NCI-H748 treated with DMSO at 0.1 percent for 48 hours (cell line): ENCODE data around the gene LRRTM4.
"Not testable (repeated sequence)": the region's sequence is repeated elsewhere in the genome, so short reads cannot be mapped to it uniquely, and the experiment has no call there.

Experiments used
- DNase-seq: peaks from one replicate; lab custom pipeline; 2025; lab: John Stamatoyannopoulos, UW

LRRTM4 gene

DNA sequence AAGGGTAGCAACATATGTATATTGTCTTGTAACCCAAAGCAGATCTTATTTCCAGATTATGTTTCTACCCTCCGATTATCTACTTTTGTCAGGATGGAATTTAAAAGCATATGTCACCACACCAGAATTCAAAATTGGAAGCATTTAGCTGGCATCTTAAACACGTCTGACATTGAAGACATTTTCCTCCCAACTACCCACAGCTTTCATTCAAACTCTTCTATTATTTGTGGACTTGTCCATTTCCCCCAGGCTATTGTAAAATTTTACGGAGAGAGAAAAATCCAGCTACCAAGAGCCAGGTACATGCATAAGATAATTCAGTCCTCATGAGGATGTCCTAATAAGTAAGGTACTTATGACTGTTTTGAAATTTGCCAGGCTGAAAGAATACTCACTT, 659.3 kb downstream of the LRRTM4 start:
- no peak for DNase-seq

DNA sequence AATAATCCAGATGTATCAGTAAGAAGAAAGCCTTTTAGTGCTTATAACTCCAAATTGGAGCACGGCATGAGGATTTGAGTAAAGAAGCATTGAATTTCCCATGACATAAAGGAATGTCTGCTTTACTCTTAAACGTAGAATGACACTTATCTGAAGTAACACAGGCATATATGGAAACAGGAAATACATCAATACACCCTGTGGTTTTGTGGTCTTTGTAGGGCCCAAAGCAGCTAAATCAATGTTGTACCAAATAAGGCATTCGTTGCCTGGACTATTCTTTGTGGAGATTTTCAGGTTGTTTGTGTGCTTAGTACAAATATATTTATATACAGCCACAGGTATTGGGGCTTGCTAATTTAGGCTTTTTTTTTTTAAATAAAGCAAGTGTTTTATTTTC, 660.5 kb downstream of the LRRTM4 start:
- DNase-seq = no peak

DNA sequence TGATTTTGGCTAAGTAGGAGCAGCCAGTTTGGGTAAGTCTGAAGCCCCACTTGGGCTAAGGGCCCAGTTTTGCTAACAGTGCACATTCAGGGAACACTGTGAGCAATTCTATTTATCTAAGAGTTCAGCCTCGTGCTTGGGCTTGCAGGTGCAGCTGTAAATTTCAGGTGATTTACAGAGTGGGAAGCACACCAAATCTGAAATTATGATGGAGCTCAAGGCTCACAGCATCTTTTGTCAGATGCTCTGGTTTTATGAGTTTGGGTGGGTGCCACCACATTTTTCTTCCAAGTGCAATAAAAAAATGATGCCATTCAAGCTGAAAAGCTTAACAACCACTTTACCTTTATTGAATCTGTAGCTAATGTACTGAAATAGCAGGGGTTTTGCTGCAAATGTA, 671.2 kb downstream of the LRRTM4 start:
- DNase-seq = peak; percentile 19

DNA sequence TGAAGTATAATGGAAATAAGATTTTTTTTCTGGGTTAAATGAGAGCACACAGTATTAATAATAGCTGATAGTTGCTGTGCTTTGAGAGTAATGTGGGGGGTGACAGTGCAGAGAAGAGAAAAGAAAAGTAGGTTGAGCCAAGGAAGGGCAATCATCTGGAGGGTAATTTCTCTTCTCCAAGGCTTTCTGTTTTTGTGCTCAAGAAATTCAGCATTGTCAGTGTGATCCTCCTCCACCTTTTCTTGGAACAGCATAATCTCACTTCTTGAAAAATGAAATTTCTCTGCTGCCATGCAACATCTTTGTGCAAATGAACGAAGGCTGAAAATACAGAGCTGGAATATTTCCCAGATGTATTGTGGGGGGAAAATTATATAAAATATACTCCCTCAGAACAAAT, 673.1 kb downstream of the LRRTM4 start:
- DNase-seq = no peak

DNA sequence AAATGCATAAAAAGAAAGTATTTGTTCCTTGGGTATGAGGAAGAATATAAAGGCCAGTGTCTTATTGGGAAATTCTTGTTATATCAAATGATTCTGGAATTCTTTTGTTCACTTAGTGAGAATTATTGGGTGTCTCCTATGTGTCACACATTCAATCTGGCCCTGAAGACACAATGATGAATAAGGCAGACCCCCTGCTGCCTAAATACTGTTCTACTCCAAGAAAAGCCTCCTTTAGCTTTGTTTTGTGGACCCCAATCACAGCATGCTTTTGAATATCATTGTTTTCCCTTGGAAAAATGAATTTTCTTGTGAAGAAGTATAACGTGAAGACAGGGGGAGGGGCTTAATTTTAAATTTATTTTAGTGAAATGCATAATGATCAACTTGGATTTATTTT, 682.4 kb downstream of the LRRTM4 start:
- no peak for DNase-seq

DNA sequence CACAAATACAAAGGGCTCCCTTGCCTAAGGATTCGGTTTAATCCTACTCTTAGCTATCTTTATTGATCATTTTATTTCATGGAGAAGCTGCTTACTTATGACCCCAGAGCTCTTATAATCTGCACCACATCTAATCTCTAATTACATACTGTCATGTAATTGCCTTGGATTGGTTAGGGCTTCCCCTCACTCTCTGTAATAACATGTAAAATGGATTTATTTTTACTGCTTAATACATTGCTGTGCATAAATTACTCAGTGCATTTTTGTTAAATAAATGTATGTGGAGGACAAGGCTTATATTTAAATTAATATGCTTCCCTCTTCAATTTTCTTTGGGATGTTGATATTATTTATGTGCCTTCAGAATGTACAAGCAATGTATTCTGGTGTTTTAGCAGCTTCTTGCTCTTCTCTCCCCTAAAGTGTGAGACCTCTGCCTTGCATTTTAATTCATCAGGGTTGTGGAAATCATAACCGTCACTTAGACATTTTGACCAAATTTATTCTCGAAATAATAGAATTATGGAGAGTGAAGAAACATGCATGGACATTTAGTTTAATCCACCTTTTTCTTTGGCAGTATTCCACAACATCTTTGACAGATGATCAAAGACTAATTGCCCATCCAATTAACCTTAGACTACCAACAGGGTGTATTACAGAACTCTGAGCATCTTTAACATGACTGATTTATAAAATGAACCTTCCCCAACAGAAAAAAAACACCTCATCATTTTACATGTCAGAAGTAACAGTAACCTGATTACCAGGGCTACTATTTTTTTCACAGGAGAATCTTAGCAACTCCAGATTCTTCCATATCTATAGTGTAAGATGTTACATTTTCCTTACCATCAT, 692.6 kb downstream of the LRRTM4 start:
- DNase-seq = no peak

DNA sequence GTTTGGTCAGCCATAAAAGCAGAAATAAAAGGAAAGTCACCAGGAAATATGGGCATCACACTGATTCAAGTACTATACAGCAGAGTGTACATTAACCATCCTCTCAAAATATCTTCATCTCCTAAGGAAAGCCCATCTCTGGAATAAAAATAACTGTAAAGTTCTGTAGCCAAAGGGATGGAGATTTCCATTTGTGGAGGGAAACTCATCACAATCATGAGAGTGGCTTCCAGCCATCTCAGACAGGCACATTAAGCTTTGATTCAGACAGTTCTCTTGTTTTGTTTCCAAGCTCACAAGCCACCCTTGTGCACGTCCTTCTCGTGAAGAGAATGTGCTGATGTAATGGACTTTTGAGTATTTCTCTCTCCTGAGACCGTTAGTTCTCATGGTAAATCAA, 695.5 kb downstream of the LRRTM4 start:
- DNase-seq = no peak

DNA sequence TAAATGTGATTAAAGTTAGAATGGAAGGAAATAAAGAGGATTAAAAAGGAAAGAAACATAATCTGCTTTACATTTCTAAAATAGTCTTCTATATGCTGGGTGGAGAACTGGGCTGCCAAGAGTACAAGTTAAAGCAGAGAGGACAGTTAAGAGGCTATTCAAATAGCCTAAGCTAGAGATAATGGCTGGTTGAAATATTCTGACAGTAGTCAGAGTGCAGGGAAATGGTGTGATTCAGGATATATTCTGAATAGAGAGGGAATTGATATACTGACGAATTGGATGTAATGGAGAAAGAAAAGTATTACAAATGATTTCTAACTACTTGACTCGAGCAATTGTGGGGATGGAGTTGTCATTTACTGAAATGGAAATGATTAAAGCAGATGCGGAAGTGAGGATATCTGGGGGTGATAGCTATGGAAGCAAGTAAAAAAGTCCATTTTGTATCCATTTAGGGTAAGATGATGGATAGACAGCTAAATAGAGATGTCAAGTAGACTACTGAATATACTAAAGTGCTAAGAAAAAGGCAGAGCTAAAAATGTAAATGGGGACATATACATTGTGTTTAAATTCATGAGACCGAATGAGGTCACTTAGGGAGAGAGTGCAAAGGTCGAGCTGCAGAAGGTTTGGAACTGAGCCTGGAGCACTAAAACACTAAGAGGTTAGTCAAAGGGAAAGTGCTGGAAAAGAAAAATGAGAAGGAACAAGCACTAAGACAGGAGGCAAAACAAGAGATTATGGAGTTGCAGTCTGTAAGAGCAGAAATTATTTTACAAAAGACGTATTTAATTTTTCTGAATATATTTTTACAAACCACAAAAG, 696.8 kb downstream of the LRRTM4 start:
- DNase-seq = no peak

DNA sequence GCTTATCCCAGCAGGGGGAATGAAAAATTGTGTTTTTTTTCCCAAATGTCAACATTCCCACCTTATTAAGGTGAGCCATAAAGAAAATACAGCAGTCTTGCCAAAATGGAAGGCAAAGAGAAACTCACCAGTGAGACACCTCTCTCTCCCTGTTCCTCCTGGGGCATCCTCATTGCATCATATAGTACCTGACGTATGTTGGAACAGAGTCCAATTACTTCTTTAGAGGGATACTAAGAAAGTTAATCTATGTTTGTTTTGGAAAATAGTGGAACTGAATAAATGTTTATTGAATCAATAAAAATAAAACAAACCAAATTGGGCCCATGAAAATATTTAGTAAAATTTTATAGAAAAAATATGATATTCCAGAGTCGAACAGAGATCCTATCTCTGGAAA, 700.4 kb downstream of the LRRTM4 start:
- no peak for DNase-seq

DNA sequence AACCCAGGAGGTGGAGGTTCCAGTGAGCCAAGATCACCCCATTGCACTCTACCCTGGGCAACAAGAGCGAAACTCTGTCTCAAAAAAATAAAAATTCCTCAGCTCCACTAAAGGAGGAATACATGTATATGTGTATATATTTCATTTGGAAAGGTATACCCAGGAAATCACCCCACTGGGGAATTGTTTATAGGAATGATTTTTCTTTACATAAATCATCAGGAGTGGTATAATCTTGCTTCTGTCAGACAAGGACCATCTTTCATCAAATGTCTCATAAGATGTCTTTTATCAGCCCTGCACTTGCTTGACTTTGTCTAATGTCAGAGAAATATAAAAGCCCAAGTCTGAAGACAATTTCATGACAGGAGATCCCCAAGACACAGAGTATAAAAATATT, 709.1 kb downstream of the LRRTM4 start:
- DNase-seq = no peak

DNA sequence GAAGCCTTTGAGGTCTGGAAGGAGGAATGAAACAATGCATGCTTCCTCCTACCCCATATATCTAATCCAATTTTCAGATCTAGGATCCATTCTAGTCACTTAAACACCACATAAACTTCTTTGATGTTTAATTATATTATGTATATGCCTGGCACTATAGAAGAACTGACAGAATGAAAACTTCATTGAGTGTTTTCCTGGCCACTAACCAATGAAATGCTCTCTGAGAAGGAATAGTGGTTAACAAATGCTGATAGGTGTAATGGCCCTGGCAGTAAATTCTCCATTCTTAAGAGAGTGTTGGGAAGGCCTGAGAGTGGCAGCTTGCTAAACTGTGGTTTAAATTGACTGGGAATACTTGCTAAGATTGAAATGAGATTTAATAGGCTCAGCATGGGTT, 710.0 kb downstream of the LRRTM4 start:
- no peak for DNase-seq

DNA sequence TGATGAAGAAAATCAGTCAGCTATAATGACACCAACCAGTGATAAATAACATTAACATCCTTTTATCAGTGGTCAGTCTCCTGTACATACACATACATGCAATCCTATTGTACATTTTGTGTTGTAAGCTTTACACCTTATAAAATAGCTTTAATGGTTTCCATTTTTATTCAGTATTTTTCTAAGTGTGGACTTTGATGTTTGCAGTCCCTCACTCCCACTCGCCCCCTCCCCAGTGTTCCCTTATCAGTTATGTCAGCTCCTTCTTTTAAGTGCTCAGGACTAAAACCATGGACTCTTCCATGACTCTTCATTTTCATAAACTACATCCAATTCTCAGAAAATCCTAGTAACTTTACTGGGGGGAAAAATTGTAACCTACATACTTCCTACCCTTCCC, 713.0 kb downstream of the LRRTM4 start:
- no peak for DNase-seq

DNA sequence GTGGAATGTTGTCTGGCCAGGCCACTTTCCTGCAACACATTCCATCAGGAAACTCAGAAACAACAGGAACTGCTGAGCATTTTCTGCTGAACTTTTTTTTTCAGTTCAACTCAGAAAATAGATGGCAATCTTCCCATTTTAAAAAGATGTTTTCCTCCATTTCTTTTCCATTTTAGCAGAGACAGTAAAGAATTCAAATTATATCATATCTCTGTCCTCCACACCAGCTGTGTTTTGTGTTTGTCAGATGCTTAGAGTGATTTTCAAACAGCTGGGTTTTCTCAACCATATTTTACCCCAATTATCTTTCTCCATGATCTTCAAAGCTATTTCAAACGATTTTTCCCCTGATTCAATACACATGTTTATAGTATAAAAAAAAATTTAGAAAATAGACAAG, 713.4 kb downstream of the LRRTM4 start:
- DNase-seq = no peak

DNA sequence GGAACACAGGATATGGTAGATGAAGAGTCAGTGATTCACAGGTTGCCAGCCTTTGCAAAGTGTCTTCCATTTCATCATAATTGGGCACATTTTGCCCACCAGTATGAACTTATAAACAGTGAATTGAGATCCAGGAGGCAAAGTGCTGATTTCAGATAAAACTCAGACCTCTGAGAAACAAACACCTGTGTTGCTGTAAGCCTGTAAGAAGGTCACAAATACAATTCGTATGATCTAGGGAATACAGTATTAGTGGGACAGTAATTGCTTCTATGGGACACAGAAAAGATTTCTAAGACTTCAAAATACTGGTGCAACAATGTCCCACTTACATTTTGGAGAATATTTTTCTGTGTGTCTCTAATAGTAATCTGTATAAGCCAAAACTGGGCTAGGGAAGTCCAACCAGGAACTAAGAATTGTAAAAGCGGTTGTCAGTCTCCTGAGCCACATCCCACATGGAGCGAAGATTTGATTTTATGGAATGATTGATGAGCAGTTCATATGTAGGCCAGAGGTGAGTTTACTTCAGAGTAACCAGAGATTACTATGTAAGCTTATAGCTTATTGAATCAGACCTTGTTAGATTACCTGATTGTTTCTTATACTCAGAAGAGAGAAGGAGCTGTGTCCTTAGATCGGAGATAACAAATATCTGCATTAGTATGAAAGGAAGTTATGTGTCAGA, 728.4 kb downstream of the LRRTM4 start:
- DNase-seq = no peak

DNA sequence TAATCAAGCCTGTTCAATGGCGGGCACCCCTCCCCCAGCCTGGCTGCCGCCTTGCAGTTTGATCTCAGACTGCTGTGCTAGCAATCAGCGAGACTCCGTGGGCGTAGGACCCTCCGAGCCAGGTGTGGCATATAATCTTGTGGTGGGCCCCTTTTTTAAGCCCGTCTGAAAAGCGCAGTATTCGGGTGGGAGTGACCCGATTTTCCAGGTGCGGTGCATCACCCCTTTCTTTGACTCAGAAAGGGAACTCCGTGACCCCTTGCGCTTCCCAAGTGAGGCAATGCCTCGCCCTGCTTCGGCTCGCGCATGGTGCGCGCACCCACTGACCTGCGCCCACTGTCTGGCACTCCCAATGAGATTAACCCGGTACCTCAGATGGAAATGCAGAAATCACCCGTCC, 740.9 kb downstream of the LRRTM4 start:
- DNase-seq = not testable (repeated sequence)

DNA sequence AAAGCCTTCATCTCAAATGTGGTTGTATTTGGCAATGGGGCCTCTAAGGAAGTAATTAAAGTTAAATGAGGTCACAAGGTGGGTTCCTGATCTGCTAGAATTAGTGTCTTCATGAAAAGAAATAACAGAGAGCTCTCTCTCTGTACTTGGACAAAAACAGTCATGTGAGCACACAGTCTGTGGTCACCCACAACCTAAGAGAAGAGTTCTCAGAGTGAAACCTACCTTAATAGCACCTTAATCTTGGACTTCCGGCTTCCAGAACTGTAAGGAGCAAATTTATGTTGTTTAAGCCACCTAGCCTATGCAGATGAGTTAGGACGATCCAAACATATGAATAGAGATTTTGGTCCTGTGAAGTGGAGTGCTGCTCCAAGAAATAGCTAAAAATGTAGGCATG, 758.9 kb downstream of the LRRTM4 start:
- DNase-seq = no peak

DNA sequence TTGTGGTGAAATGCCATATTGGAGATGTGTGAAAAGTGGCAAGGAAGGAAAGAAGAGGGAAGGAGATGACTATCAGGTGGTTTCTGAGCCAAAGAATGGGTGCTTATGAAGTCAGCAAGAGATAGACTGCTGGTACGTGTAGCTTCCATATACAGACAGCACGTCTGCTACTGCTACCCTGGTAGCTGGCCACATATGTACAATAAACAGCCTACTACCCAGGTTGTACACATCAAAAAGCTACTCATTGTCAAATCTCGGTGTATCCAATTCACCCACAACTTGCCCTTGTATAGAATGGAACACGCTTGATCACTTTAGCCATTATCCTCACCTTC, 761.8 kb downstream of the LRRTM4 start:
- no peak for DNase-seq

DNA sequence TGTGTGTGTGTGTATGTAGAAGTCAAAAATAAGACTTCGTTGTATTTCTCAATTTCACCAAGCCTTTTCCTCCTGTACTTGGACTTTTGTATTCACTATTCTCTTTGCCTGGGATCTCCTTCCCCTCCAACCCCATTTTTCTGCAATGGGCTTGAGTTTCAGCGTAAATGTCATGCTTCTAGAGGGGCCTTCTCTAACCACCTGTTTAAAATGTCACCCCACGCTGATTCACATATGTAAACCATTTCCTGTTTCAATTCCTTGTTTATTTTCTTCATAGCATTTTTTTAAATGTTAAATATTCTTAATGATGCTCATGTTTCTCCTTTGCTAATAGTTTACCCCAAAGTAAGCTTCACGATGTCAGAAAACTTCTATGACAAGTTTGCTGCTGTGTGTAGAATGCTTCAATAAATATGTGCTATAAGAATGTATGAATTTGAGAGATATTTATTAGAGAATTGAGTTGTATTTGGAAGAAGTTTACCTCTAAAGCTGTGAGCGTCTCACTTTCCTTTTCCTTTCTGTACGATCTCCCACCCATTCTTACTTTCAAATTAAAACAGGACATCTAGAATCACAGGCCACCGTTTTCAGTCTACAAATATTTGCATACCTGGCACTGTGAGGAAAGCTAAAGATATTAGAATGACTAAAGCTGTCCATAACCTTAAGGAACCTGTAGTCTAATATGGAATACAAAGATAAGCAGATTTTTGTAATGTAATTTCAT, 762.4 kb downstream of the LRRTM4 start:
- DNase-seq = no peak

DNA sequence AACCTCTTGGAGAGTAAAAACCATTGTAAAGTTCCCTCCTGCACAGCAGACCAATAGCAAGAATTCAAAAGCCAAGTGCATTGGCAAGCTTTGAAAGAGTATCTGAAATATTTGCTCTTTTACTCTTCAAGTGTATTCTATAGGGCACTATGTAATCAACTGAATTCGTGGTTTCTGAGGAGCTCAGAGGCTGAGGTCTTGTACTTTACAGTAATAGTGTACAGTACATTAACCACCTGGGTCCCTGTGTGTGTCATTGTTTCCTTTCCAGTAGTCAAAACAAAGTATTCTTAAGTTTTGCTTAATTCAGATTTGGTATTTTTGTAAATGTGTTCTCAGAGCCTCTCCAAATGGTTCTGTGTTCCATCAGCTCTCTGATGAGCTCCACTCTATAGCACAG, 769.7 kb downstream of the LRRTM4 start:
- no peak for DNase-seq

DNA sequence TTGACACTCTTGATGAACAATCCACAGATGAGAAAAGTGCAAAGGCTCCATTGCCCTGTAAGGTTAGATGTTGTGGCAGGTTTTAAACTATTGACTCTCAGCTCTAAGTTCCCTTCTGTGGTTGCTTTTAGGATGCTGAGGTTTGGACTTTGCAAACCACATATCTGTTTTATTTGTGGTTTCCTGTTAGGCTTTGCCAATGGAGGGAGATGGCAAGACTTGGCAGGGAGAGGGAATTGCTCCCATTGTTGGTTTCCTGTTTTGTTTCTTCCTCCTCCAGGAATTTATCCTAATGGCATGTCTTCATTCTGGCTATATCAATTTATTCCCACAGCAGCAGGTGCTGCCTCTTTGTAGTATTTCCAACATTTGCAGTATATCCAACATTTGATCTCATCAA, 772.3 kb downstream of the LRRTM4 start:
- DNase-seq = no peak

DNA sequence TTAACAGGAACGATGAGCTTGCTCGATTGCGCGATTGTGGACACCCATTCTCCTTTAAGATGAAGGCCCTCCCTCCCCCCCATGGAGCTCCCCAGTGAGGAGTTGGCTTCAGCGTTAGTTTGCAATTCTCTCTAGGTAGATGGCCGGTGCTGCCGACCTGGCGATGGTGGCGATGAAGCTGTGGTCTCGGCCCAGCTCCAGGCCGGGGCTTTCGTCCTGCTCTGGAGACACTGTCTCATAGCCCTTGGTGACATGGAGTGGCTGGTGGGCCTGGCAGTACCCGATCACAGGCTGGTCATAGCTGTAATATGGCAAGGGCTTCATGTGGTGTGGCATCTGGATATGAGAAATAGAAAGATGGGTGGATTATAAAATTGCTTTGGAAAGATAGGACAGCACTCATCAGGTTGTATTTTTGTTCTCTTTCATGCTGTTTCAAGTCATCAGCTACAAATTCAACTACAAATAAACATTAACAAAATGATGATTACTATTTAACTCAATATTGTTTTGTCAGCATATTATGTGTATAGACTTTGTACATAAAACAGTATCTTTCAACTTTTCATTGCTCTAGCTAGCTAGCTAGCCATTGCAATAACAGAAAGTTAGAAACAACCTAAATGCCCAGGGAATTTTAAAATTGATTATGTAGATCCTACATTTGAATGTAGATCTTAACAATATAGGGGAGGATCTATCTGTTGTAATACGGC, 773.4 kb downstream of the LRRTM4 start:
- DNase-seq = peak; percentile 17

DNA sequence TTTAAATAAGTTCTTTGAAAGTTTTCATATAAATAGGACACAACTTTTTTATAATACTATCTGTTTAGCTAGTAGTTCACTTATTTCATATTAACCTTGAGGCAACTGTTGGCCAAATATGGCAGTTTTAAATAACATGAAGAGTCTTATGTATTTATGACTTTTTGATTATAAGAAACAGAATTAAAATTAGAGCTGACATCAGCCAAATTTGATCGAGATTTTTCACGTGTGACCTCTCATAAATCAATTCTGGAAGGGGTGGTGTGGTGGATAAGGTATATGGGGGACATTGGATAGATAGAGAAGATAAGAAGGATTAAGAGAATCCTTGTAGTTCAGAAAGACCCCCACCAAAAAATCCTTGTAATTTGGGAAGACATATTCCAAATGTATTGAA, 776.6 kb downstream of the LRRTM4 start:
- no peak for DNase-seq
